ENCODE results near the gene NCL.

NCL gene

DNA sequence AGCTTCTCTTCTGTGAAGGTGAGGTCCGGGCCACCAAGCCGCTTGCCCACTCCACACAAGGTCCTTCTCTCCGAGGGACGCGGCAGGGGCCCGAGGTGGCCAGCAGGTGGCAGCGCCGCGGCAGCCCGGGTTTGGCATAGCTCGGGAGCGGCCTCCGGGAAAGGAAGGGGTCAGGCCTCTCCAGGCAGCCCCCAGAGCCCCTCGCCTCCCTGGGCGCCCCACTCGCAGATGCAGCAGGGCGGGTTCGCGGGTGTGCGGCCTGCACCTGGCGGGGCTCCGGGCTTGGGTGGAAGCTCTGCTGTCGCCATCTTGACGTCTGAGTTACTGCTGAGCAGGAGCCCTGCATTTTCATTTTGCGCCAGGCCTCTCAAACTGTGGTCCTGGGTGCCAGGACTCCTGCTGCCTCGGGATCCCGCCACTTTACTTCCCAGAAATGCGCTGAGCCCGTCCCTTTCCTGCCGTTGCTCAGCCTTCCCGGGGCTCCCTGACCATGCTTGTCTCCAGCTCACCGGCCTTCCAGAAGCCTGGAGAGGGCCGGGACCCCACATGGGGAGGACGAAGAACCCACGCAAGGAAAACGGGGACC, 18.6 kb upstream of the NCL start:
- Histone ChIP-seq H3K9me2 (ENCODE audit: low read depth, low read length) (no peaks in the 10 kb centered on the region), H3F3A (ENCODE audit: insufficient read depth, low read length) (no peaks in the 10 kb centered on the region), H3K9me3 (ENCODE audit: low read length) (no peaks in the 10 kb centered on the region), H3K9ac (ENCODE audit: low read length) (peak overlapping the region; percentile 26; the same call in 1 of the 2 replicates), H3K79me2 (ENCODE audit: insufficient read depth, low read length) (no peaks in the 10 kb centered on the region), H4K20me1 (ENCODE audit: insufficient read depth, low read length) (no peaks in the 10 kb centered on the region), H3K27me3 (ENCODE audit: insufficient read depth, low read length) (no peaks in the 10 kb centered on the region; the same call in 1 of the 2 replicates), H3K36me3 (ENCODE audit: insufficient read depth, low read length) (no peaks in the 10 kb centered on the region), H3K4me1 (ENCODE audit: insufficient read depth, low read length, severe bottlenecking) (peaks cover 11% of the 10 kb centered on the region), H2AFZ (ENCODE audit: low read length) (0 out of 2 replicates have a peak overlapping the region, but pooled peaks have one; percentile 38), H3K27ac (ENCODE audit: low read depth, low read length, poor library complexity, severe bottlenecking) (no peak overlapping the region), H3K4me2 (ENCODE audit: low read length) (peak overlapping the region; percentile 49), H3K4me3 (ENCODE audit: low read depth, low read length, poor library complexity, severe bottlenecking) (peak overlapping the region; percentile 50)
- TF ChIP-seq, protein P1, sequence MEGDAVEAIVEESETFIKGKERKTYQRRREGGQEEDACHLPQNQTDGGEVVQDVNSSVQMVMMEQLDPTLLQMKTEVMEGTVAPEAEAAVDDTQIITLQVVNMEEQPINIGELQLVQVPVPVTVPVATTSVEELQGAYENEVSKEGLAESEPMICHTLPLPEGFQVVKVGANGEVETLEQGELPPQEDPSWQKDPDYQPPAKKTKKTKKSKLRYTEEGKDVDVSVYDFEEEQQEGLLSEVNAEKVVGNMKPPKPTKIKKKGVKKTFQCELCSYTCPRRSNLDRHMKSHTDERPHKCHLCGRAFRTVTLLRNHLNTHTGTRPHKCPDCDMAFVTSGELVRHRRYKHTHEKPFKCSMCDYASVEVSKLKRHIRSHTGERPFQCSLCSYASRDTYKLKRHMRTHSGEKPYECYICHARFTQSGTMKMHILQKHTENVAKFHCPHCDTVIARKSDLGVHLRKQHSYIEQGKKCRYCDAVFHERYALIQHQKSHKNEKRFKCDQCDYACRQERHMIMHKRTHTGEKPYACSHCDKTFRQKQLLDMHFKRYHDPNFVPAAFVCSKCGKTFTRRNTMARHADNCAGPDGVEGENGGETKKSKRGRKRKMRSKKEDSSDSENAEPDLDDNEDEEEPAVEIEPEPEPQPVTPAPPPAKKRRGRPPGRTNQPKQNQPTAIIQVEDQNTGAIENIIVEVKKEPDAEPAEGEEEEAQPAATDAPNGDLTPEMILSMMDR (IDR thresholded peaks at IDR 0.05; ENCODE audit: low read length): peak; percentile 86
- TF ChIP-seq EZH2 (IDR thresholded peaks at IDR 0.05; ENCODE audit: borderline replicate concordance, low read length): no peak

DNA sequence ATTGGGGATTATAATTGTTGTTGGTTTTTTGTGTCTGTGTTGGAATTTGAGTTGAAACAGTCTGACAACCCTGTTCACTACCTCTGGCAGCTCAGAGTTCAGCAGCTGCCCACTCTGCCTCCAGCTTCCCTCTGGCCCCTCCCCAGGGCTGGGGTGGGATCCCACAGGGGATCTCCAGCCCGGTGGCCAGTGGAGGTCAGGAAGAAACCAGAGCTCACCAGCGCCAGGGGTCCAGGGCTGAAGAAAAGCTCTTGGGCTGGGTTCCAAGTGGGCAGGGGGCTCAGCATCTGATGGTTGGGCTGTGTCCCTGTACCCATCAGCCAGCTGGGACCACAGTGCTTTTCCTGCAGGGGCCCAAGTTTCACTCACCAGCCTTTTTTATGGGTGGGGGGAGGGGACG, 16.5 kb upstream of the NCL start:
- Histone ChIP-seq H3K4me3 (ENCODE audit: low read depth, low read length, poor library complexity, severe bottlenecking) (no peak overlapping the region), H3K4me2 (ENCODE audit: low read length) (no peak overlapping the region)
- TF ChIP-seq, protein P1 (IDR thresholded peaks at IDR 0.05; ENCODE audit: low read length): no peak
- TF ChIP-seq EZH2 (IDR thresholded peaks at IDR 0.05; ENCODE audit: borderline replicate concordance, low read length): no peak

DNA sequence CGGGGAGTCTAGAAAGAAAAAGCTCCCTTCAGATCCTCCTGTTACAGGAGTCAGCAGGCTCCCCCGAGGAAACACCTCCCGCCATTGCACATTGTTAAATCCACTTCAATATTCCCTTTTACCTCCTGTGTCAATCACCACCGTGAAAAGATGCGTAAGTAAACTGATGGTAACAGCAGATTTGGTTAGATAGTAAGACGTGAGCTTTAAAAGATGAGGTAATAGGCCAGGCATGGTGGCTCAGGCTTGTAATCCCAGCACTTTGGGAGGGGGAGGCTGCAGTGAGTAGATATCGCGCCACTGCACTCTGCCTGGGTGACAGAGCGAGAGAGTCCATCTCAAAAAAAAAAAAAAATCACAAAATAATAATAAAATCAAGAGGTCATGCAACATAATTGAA, 15.2 kb upstream of the NCL start:
- Histone ChIP-seq H4K20me1 (ENCODE audit: insufficient read depth, low read length) (no peaks in the 10 kb centered on the region), H3K9ac (ENCODE audit: low read length) (no peak overlapping the region), H3K4me1 (ENCODE audit: insufficient read depth, low read length, severe bottlenecking) (peaks cover 11% of the 10 kb centered on the region), H3K27me3 (ENCODE audit: insufficient read depth, low read length) (no peaks in the 10 kb centered on the region; the same call in 1 of the 2 replicates), H3K4me3 (ENCODE audit: low read depth, low read length, poor library complexity, severe bottlenecking) (no peak overlapping the region), H2AFZ (ENCODE audit: low read length) (no peak overlapping the region), H3K79me2 (ENCODE audit: insufficient read depth, low read length) (no peaks in the 10 kb centered on the region), H3K9me2 (ENCODE audit: low read depth, low read length) (no peaks in the 10 kb centered on the region), H3K36me3 (ENCODE audit: insufficient read depth, low read length) (no peaks in the 10 kb centered on the region), H3F3A (ENCODE audit: insufficient read depth, low read length) (no peaks in the 10 kb centered on the region), H3K9me3 (ENCODE audit: low read length) (no peaks in the 10 kb centered on the region), H3K27ac (ENCODE audit: low read depth, low read length, poor library complexity, severe bottlenecking) (no peak overlapping the region), H3K4me2 (ENCODE audit: low read length) (no peak overlapping the region)
- TF ChIP-seq, protein P1 (IDR thresholded peaks at IDR 0.05; ENCODE audit: low read length): no peak
- TF ChIP-seq EZH2 (IDR thresholded peaks at IDR 0.05; ENCODE audit: borderline replicate concordance, low read length): no peak

More for the DNA sequence above, 16.5 kb upstream of the NCL start:
- Histone ChIP-seq H4K20me1 (ENCODE audit: insufficient read depth, low read length) (no peaks in the 10 kb centered on the region), H3K9me3 (ENCODE audit: low read length) (no peaks in the 10 kb centered on the region), H3K36me3 (ENCODE audit: insufficient read depth, low read length) (no peaks in the 10 kb centered on the region), H3K27ac (ENCODE audit: low read depth, low read length, poor library complexity, severe bottlenecking) (no peak overlapping the region), H3K9ac (ENCODE audit: low read length) (no peak overlapping the region), H3K27me3 (ENCODE audit: insufficient read depth, low read length) (no peaks in the 10 kb centered on the region; the same call in 1 of the 2 replicates), H3K79me2 (ENCODE audit: insufficient read depth, low read length) (no peaks in the 10 kb centered on the region), H3F3A (ENCODE audit: insufficient read depth, low read length) (no peaks in the 10 kb centered on the region), H3K9me2 (ENCODE audit: low read depth, low read length) (no peaks in the 10 kb centered on the region), H3K4me1 (ENCODE audit: insufficient read depth, low read length, severe bottlenecking) (peaks cover 11% of the 10 kb centered on the region), H2AFZ (ENCODE audit: low read length) (no peak overlapping the region)
